Measurements from ENCODE around the gene HOXA13. TPM values are rescaled to one million over a fixed set of nuclear protein-coding genes. Genes with fewer than 3 reads are reported as not detected.

Gene HOXA13
- polyA plus RNA-seq, 1 donor from 2014 or later: not detected

GRCh38 chr7:27151931-27152815, 47.7 kb downstream of the HOXA13 start, which contains the start of gene HOXA3:
Gene HOXA3, minus strand, starts transcription at chr7:27152583. Its CDS starts 41,943 bp downstream, at chr7:27110640.
- H3K4me2 ChIP-seq (ENCODE audit: low read length): no peak within 1 kb of the TSS
- H2AFZ ChIP-seq (ENCODE audit: low read depth, low read length): no peak within 1 kb of the TSS
- no peaks in the 10 kb centered on the region for H3F3A ChIP-seq (ENCODE audit: insufficient read depth, low read length, poor library complexity, severe bottlenecking)
- H3K4me3 ChIP-seq (ENCODE audit: low read length): peak within 1 kb of the TSS; percentile 56
- TF ChIP-seq SMC3 (conservative IDR thresholded peaks at IDR 0.05; ENCODE audit: poor library complexity): no peak
- TF ChIP-seq POLR2AphosphoS5 (IDR thresholded peaks at IDR 0.05): no peak
- no peak for TF ChIP-seq CTCF (IDR thresholded peaks at IDR 0.05; ENCODE audit: poor library complexity, severe bottlenecking)
- peak; percentile 41 for TF ChIP-seq EZH2 (IDR thresholded peaks at IDR 0.05; ENCODE audit: borderline replicate concordance, insufficient read depth, low read length, poor library complexity, severe bottlenecking)
- H3K27ac ChIP-seq (ENCODE audit: low read length): no peak within 1 kb of the TSS
- H3K9me2 ChIP-seq (ENCODE audit: insufficient read depth, low read length): no peaks in the 10 kb centered on the region
- H3K36me3 ChIP-seq (ENCODE audit: insufficient read depth, low read length): no peaks in the 10 kb centered on the region
- H3K79me2 ChIP-seq (replicated peaks; ENCODE audit: insufficient read depth, low read length): no peaks in the 10 kb centered on the region
- H3K9me3 ChIP-seq (ENCODE audit: low read length): peaks cover 23% of the 10 kb centered on the region
- no peaks in the 10 kb centered on the region for H4K20me1 ChIP-seq (ENCODE audit: insufficient read depth)
- peaks cover 100% of the 10 kb centered on the region for H3K27me3 ChIP-seq (ENCODE audit: insufficient read depth, low read depth, low read length)
- no peak within 1 kb of the TSS for H3K9ac ChIP-seq (ENCODE audit: low read length)

- H3K27ac ChIP-seq (ENCODE audit: low read length): no peak overlapping the region
- no peaks in the 10 kb centered on the region for H3F3A ChIP-seq (ENCODE audit: insufficient read depth, low read length, poor library complexity, severe bottlenecking)
- H3K9ac ChIP-seq (ENCODE audit: low read length): no peak overlapping the region
- no peaks in the 10 kb centered on the region for H3K9me2 ChIP-seq (ENCODE audit: insufficient read depth, low read length)
- TF ChIP-seq CTCF (IDR thresholded peaks at IDR 0.05; ENCODE audit: poor library complexity, severe bottlenecking): no peak
- TF ChIP-seq POLR2AphosphoS5 (IDR thresholded peaks at IDR 0.05): no peak
- no peak for TF ChIP-seq REST (IDR thresholded peaks at IDR 0.05; ENCODE audit: borderline replicate concordance)
- no peak for TF ChIP-seq TAF1 (IDR thresholded peaks at IDR 0.05; ENCODE audit: low read depth)
- no peak for TF ChIP-seq EP300 (conservative IDR thresholded peaks at IDR 0.05; ENCODE audit: poor library complexity, severe bottlenecking)
- TF ChIP-seq EZH2 (IDR thresholded peaks at IDR 0.05; ENCODE audit: borderline replicate concordance, insufficient read depth, low read length, poor library complexity, severe bottlenecking): peak; percentile 18
- TF ChIP-seq SMC3 (conservative IDR thresholded peaks at IDR 0.05; ENCODE audit: poor library complexity): no peak
- no peak for TF ChIP-seq MXI1 (conservative IDR thresholded peaks at IDR 0.05; ENCODE audit: poor library complexity, severe bottlenecking)
- H3K4me2 ChIP-seq (ENCODE audit: low read length): peak overlapping the region; percentile 5
- no peak overlapping the region for H2AFZ ChIP-seq (ENCODE audit: low read depth, low read length)
- H3K4me3 ChIP-seq (ENCODE audit: low read length): peak overlapping the region; percentile 56
- peaks cover 29% of the 10 kb centered on the region for H3K9me3 ChIP-seq (ENCODE audit: low read length)
- no peaks in the 10 kb centered on the region for H3K36me3 ChIP-seq (ENCODE audit: insufficient read depth, low read length)
- H3K27me3 ChIP-seq (ENCODE audit: insufficient read depth, low read depth, low read length): peaks cover 100% of the 10 kb centered on the region
- no peaks in the 10 kb centered on the region for H4K20me1 ChIP-seq (ENCODE audit: insufficient read depth)
- H3K79me2 ChIP-seq (replicated peaks; ENCODE audit: insufficient read depth, low read length): no peaks in the 10 kb centered on the region
Measured at GRCh38 chr7:27151341-27151930, 48.5 kb downstream of the HOXA13 start.

Data from neural cell (in vitro differentiated cells).